Pulmonary artery endothelial cell (primary cell): ENCODE data around the gene TMEM164. TPM values are rescaled to one million over a fixed set of nuclear protein-coding genes. Genes with fewer than 3 reads are reported as not detected.

Experiments used
- DNase-seq: peaks from one replicate; pipeline ENCODE4 v3.0.0-alpha.2; 2011; ENCODE audit warnings: low read depth, low spot score
- total RNA-seq: library from RNA; depleted of rRNA; stranded (reverse); fragments of >200 nt; gene quantifications from 2 replicates; pipeline ENCODE4 v1.2.3, GENCODE V29; 2014

Gene TMEM164
- total RNA-seq, 1 donor from 2014 or later: 25.1 TPM

- no peak for DNase-seq
Observed at GRCh38 chrX:110066488-110067225, 63.7 kb downstream of the TMEM164 start.

- DNase-seq: no peak
Observed at GRCh38 chrX:110070970-110071369, 68.1 kb downstream of the TMEM164 start.

- DNase-seq: no peak
Observed at GRCh38 chrX:110081320-110081719, 78.4 kb downstream of the TMEM164 start.

GRCh38 chrX:110081740-110082139 lies 78.8 kb downstream of the TMEM164 start:
- peak; percentile 26 for DNase-seq

GRCh38 chrX:110082161-110082560 lies 79.2 kb downstream of the TMEM164 start:
- DNase-seq: peak; percentile 32

- DNase-seq: no peak
Observed at GRCh38 chrX:110086162-110086915, 83.4 kb downstream of the TMEM164 start.

GRCh38 chrX:110086916-110087484 lies 84.1 kb downstream of the TMEM164 start:
- DNase-seq: peak; percentile 43

- peak; percentile 37 for DNase-seq
Observed at GRCh38 chrX:110087485-110088356, 84.8 kb downstream of the TMEM164 start.

GRCh38 chrX:110089656-110090403 lies 86.9 kb downstream of the TMEM164 start:
- DNase-seq: no peak

GRCh38 chrX:110097920-110098319 lies 95.0 kb downstream of the TMEM164 start:
- no peak for DNase-seq

- no peak for DNase-seq
Observed at GRCh38 chrX:110103344-110103743, 100.4 kb downstream of the TMEM164 start.

- DNase-seq: no peak
Observed at GRCh38 chrX:110104078-110104477, 101.2 kb downstream of the TMEM164 start.

- DNase-seq: no peak
Observed at GRCh38 chrX:110108381-110108821, 105.5 kb downstream of the TMEM164 start.

- DNase-seq: no peak
Observed at GRCh38 chrX:110114260-110114776, 111.4 kb downstream of the TMEM164 start.

- no peak for DNase-seq
Observed at GRCh38 chrX:110116066-110116980, 113.4 kb downstream of the TMEM164 start.

GRCh38 chrX:110118530-110118929 lies 115.6 kb downstream of the TMEM164 start:
- DNase-seq: no peak

GRCh38 chrX:110119480-110119879 lies 116.6 kb downstream of the TMEM164 start:
- DNase-seq: no peak

GRCh38 chrX:110120025-110120424 lies 117.1 kb downstream of the TMEM164 start:
- DNase-seq: no peak

GRCh38 chrX:110123331-110123782 lies 120.4 kb downstream of the TMEM164 start:
- DNase-seq: no peak
